Cardiac ventricle fibroblast (primary cell): ENCODE data around the gene PDGFA. TPM values are rescaled to one million over a fixed set of nuclear protein-coding genes. Genes with fewer than 3 reads are reported as not detected.

Experiments
- total RNA-seq: library from RNA; depleted of rRNA; stranded (reverse); fragments of >200 nt; gene quantifications from 2 replicates; pipeline ENCODE4 v1.2.3, GENCODE V29; 2015

Gene PDGFA
- total RNA-seq = 3.8 and 4.0 TPM in 2 replicates

DNA sequence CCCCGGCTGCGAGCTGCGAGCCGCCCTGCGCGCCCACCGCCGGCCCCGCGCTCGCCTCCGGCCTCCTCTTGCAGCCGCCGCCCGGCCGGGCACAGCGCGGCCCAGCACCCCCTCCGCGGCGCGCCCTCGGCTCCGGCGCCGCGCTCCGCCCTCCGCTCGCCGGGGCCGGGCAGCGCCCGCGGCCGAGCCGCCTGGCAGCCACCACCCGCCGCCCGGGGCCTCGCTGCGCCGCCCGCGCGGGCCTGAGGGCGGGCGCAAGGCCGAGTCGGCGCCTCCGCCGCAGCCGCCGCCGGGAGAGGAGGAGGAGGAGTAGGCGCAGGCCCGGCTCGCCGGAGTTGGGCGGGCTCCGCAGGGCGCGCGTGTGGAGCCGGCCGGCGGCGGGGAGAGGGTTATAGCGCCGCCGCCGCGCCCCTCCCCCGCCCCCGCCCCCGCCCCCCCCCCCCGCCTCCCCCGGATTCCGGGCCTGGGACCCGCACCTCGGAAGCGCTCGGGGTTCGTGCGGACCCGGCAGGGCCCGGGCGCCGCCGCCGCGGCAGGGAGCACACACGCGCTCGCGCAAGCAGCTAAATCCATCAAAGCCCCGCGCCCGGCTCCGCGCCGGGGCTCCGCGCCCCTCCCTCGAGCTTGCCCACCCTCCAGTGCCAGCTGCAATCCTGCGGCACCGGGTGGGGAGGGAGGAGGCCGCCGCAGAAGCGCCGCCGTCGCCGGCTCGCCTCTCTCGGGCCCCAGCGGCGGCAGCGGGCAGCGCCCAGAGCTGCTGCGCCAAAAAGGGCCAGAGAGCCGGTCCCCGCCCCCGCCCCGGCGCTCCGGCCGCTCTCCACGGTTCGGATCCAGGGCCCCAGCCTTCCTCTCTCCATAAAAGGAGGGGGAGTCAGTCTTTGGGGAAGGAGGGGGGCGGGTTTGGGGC lies at the start of gene PDGFA:
PDGFA (minus strand) TSS at position 363 of the 907 bp plus-strand sequence. CDS start 845 bp downstream, outside the sequence.

Other genes with a start within 250 kb of the PDGFA start
- gene FOXL3, start 229.7 kb downstream of the PDGFA start, total RNA-seq = not detected in 2 replicates
- 24.5 and 30.0 TPM in 2 replicates for gene DNAAF5, start 206.9 kb upstream of the PDGFA start, total RNA-seq
- 7.5 and 9.4 TPM in 2 replicates for gene PRKAR1B, start 207.4 kb upstream of the PDGFA start, total RNA-seq